Hematopoietic multipotent progenitor cell (in vitro differentiated cells): ENCODE results near the gene SCAI. TPM values are rescaled to one million over a fixed set of nuclear protein-coding genes. Genes with fewer than 3 reads are reported as not detected.
"Not testable (repeated sequence)": the region's sequence is repeated elsewhere in the genome, so short reads cannot be mapped to it uniquely, and the experiment has no call there.

ENCODE experiments used
- DNase-seq, 3 donors: peaks; one replicate each; pipeline ENCODE4 v3.0.0-alpha.2; 2011 to 2015; ENCODE audit warnings: low read depth in 2 of 3, low spot score in 2 of 3
- total RNA-seq: library from RNA; depleted of rRNA; stranded (reverse); fragments of >200 nt; gene quantifications from one replicate; pipeline ENCODE4 v1.2.3, GENCODE V29; 2012

The SCAI gene
- total RNA-seq, 1 donor = 25.6 TPM

DNA sequence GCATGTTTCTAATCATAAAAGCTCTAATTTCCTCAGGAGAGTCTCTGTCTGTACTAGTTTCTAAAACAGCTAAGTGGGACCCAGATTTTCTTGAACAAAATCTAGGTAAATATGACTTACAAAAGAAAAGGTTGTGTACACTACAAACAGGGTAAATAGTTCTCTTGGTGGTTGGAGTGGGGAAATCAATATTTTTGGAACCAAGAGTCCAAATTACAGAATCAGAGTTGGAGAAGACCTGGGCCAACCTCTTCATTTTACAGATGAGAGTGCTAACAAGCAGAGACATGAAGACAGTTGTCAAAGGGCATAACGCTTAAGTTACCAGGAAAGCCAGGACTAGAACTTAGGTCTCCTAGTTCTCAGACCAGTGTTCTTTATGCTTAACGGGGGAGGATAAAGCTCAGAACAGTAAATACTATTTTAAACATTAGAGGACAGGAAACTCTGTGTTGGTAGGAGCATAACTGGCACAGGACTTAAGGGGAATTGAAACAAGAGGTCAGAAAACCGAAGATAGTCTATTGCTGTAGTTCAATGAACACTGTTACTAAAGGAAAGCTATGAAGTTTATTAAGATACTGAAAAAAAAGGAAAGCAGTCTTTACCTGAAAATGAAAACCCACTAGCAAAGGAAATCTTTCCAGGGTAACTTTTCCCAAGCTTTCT, 193.1 kb downstream of the SCAI start:
- no peak for DNase-seq

DNA sequence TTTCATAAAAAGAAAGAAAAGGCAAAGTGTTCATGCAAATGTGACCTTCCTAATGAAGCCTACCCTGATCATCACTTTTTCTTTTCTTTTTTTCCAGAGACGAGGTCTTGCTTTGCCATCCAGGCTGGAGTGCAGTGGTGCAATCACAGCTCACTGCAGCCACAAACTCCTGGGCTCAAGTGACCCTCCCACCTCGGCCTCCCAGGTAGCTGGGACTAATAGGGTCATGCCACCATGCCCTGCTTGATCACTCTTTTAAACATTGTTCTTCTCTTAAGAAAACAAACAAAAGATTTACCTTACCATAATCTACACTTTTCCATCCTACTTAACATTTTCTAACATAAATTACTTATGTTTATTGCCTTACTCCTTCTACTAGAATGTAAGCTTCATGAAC, 193.9 kb downstream of the SCAI start:
- DNase-seq = no peak

GRCh38 chr9:124947727-124948391, 195.5 kb downstream of the SCAI start:
- DNase-seq = no peak

DNA sequence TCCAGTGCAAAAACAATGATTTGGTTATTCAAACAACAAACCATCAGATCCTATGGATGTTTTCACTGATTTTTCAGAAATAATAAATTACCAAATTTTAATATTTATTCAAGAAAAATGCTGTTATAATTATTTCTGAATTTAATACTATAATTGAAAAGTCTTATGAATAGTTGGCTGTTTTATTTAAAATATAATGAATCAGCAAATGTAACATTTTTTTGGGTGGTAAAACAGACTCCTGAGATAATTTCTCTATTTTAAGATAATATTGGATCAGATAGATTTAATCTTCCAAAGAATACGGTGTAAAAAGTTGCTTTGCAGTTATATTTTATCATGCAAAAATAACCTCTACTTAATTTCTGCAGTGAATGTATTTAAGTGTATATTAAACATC, 197.2 kb downstream of the SCAI start:
- no peak for DNase-seq

DNA sequence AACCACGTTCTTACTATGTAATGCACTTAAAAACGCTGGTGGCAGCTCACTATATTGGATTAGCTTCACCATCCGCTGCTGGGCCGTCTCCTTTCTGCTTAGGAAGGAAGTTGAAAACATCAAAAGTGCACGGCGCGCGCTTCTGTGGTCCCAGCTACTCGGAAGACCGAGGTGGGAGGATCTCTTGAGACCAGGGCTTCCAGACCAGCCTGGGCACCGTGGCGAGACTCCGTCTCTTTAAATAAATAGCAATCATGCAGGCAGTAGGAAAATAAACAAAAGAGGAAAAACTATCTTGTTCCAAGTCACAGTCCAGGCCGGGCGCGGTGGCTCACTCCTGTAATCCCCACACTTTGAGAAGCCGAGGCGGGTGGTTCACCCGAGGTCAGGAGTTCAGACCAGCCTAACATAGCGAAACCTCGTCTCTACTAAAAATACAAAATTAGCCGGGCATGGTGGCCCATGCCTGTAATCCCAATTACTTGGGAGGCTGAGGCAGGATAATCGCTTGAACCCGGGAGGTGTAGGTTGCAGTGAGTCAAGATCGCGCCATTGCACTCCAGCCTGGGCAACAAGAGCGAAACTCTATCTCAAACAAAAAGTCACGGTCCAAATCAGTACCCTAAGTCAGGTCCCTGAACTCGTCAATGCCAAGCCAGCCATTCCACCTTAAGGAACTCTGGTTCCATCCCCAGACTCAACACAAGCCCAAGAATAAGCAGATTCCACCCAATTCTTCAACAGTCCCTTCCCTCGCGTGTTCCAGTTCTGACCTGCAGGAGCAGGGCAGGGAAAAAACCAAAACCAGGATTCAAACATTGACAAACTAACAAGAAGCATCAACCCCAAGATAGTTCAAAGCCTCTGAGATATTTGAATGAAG, 201.4 kb downstream of the SCAI start:
- peak; percentile 43 to 75 (median 61) for DNase-seq

GRCh38 chr9:124940894-124941678, 202.2 kb downstream of the SCAI start, which contains the start of gene GOLGA1:
GOLGA1 (minus strand) TSS chr9:124941083; CDS start chr9:124938711, 2,372 bp downstream.
- peak; percentile 91 to 93 (median 92) for DNase-seq

GRCh38 chr9:124940521-124940893, 202.8 kb downstream of the SCAI start:
- DNase-seq = no peak

- DNase-seq = no peak
These were observed 203.4 kb downstream of the SCAI start for GRCh38 chr9:124939944-124940343.

GRCh38 chr9:124934290-124934689, 209.0 kb downstream of the SCAI start:
- no peak for DNase-seq

- no peak for DNase-seq
These were observed 211.0 kb downstream of the SCAI start for GRCh38 chr9:124932333-124932732.

DNA sequence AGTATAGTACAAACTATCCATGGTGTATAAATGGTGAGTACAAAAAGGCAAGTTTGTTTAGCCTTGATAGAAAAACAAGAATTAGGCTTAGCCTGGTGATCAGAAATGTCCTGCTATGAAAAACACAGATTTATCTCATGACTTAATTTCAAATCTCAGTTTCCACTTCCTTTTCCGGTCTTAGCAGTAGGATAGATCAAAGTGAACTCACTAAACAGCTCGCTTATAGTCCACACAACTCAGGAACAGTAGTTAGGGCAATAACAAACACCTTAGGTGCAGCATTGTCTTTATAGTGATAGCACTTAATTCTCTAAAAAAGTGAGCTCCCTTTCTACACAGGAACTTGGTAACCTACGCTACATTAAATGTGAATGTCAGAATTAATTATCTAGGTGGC, 213.9 kb downstream of the SCAI start:
- no peak for DNase-seq

GRCh38 chr9:124928116-124928515, 215.2 kb downstream of the SCAI start:
- DNase-seq = no peak

DNA sequence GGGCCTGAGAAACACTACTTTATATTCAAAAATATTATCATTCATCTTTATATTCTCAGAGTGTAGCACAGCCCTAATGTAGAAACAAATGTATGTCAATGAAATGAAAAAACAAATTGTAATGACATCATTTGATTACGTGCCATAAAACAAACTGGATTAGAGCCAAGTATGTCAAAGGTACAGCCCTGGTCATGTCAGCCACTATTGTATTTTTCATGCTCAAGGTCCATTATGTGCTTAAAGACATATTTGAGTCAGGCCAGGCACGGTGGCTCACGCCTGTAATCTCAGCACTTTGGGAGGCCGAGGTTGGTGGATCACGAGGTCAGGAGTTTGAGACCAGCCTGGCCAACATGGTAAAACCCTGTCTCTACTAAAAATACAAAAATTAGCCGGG, 222.9 kb downstream of the SCAI start:
- not testable (repeated sequence) for DNase-seq

DNA sequence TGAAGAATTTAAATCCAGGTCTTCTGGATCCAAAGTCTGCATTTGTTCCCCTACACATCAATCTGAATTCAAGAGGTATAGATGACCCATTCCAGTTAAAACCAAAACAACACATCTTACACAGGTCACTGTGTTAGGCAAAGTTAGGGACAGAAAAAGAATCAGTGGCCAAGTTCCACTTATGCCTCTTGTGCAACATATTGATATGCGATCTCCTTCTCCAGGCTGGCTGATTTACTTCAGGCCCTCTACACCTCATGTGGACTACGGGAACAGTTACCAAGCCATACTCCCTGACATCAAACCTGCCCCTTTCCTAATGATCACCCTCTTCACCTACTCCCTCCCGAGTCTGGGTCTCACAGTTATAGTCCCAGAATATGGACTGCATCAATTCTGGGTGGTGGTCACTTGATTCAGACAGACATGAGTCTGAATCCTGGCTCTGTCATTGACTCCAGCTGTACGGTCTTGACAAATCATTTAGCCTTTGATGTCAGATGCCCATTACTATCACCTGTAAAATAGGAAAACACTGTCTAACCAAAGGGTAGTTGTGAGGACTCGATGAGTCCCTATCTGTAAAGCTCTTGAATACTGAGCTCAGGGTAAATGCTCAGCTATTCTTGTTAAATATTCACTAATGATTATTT, 228.4 kb downstream of the SCAI start:
- no peak for DNase-seq

GRCh38 chr9:124913378-124913777, 229.9 kb downstream of the SCAI start:
- DNase-seq = no peak

- DNase-seq = no peak
These were observed 231.6 kb downstream of the SCAI start for GRCh38 chr9:124911766-124912165.

DNA sequence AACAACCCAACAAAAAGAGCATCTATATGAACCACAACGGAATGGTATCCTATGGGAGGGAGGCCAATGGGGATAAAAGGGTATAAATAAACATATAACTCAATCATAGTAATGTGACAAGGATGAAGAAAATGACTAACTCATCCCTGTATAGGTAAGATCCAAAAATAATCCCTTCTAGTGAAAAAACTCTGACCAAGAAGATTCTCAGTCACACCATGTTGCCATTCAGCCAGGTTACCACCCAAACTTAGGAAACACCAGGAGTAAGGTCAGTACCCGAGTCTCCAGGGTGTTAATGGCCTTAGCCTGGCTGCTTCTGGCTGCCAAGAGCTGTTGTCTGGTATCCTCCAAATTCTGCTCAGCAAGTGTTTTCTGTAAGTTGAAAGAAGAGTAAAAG, 235.2 kb downstream of the SCAI start:
- DNase-seq = no peak

GRCh38 chr9:124906966-124907365, 236.4 kb downstream of the SCAI start:
- DNase-seq = no peak

DNA sequence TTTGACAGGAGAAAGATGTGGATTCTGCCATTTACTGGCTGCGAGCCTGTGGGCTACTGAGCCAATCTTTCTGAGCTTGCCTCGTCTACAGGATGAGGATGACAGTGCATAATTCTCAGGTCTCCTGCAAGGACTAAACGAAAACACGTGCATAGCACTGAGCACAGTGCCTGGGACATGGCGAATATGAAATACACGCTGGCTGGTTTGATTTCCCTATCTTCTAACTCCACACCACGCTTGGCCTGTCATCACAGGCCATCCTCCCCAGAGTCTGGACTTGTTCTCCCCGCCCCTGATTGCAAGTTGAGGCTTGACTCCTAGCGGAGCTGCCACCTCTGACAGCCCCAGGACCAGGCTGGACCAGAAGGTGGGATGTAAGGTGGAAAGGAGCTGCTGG, 243.5 kb downstream of the SCAI start:
- DNase-seq = no peak
